GM12878 (cell line): ENCODE data around the gene USPL1. TPM values are rescaled to one million over a fixed set of nuclear protein-coding genes. Genes with fewer than 3 reads are reported as not detected.

Source experiments
- CREB1 ChIP-seq: IDR thresholded peaks from 2 replicates; pipeline ENCODE4 v1.6.1; 2012; ENCODE audit warnings: low read depth, mild to moderate bottlenecking, inconsistent platforms
- ETV6 ChIP-seq, 2 experiments: fragments of 450-650 bp in 1 of 2; IDR thresholded peaks in 1 of 2; conservative IDR thresholded peaks in 1 of 2; 2 replicates each; pipeline ENCODE4 v1.6.1; 2014; ENCODE audit warnings: antibody characterized with exemption in 1 of 2, borderline replicate concordance in 1 of 2, low read depth in 1 of 2, mild to moderate bottlenecking in 1 of 2, moderate library complexity in 1 of 2
- HDAC6 ChIP-seq: fragments of 200-600 bp; sonication (generic); IDR thresholded peaks from one replicate; pipeline ENCODE4 v1.8.0; 2017; ENCODE audit warnings: antibody characterized with exemption; ENCODE audit not compliant: unreplicated experiment
- MTA2 ChIP-seq: fragments of 450-650 bp; IDR thresholded peaks from 2 replicates; pipeline ENCODE4 v1.6.1; 2016; ENCODE audit warnings: low read depth, mild to moderate bottlenecking, moderate library complexity
- MXI1 ChIP-seq: fragments of 150-350 bp; IDR thresholded peaks from 2 replicates; pipeline ENCODE4 v1.6.1; 2011; ENCODE audit warnings: low read depth, mild to moderate bottlenecking, inconsistent platforms, low read length, improper control_type of control experiment
- POLR2A ChIP-seq: IDR thresholded peaks from 2 replicates; pipeline ENCODE4 v1.6.1; 2011; ENCODE audit warnings: low read depth, mild to moderate bottlenecking, low read length
- TARDBP ChIP-seq: IDR thresholded peaks from 2 replicates; pipeline ENCODE4 v1.6.1; 2016; ENCODE audit warnings: borderline replicate concordance
- polyA plus RNA-seq, 11 experiments: library from polyadenylated mRNA; depleted of rRNA in 4 of 11; unstranded in 6 of 11; stranded (reverse) in 5 of 11; fragments of >200 nt; fragmentation: Nextera tagmentation in 4 of 11; fragmentation: Illumina TruSeq in 1 of 11; extraction: Ambion mirVana in 4 of 11; extraction: Trizol in 1 of 11; gene quantifications; 1 replicate in 1 of 11; 2 replicates in 10 of 11; pipeline versions ENCODE4 v1.2.1 to v1.2.3, GENCODE V29; 2011 to 2016; ENCODE audit warnings: inconsistent platforms in 2 of 11, missing spikeins in 2 of 11, low read depth in 1 of 11
- total RNA-seq, 4 experiments: library from RNA; depleted of rRNA in 3 of 4; stranded (reverse); fragments of >200 nt in 3 of 4; fragmentation: Illumina TruSeq in 1 of 4; extraction: Trizol in 1 of 4; gene quantifications; 2 replicates each; pipeline versions ENCODE4 v1.2.1 to v1.2.3, GENCODE V29; 2013 to 2021
- TF ChIP-seq, protein P1 (sequence below): fragments of 450-650 bp; IDR thresholded peaks from 2 replicates; pipeline ENCODE4 v1.6.1; 2017; ENCODE audit warnings: mild to moderate bottlenecking, low read depth, inconsistent platforms; ENCODE audit not compliant: poor library complexity, severe bottlenecking
- TF ChIP-seq, protein P2 (sequence below): fragments of 450-650 bp; IDR thresholded peaks from 2 replicates; pipeline ENCODE4 v1.6.1; 2018; ENCODE audit warnings: mild to moderate bottlenecking, low read depth, moderate library complexity; ENCODE audit not compliant: partially characterized antibody
- TF ChIP-seq, protein P3 (sequence below): fragments of 450-650 bp; IDR thresholded peaks from 2 replicates; pipeline ENCODE4 v1.6.1; 2016; ENCODE audit warnings: mild to moderate bottlenecking, moderate library complexity, borderline replicate concordance
- TF ChIP-seq, protein P4 (sequence below): fragments of 450-650 bp; formaldehyde crosslinking; IDR thresholded peaks from 2 replicates; pipeline ENCODE4 v1.5.0; 2022; ENCODE audit warnings: mild to moderate bottlenecking, missing genetic modification characterization

Gene USPL1
- total and polyA plus RNA-seq, 10 of the 15 experiments (the other 5 are each of a cell fraction or from before 2014, with no cell fraction given) = 7.9 to 23.2 (median 15.8) TPM

DNA sequence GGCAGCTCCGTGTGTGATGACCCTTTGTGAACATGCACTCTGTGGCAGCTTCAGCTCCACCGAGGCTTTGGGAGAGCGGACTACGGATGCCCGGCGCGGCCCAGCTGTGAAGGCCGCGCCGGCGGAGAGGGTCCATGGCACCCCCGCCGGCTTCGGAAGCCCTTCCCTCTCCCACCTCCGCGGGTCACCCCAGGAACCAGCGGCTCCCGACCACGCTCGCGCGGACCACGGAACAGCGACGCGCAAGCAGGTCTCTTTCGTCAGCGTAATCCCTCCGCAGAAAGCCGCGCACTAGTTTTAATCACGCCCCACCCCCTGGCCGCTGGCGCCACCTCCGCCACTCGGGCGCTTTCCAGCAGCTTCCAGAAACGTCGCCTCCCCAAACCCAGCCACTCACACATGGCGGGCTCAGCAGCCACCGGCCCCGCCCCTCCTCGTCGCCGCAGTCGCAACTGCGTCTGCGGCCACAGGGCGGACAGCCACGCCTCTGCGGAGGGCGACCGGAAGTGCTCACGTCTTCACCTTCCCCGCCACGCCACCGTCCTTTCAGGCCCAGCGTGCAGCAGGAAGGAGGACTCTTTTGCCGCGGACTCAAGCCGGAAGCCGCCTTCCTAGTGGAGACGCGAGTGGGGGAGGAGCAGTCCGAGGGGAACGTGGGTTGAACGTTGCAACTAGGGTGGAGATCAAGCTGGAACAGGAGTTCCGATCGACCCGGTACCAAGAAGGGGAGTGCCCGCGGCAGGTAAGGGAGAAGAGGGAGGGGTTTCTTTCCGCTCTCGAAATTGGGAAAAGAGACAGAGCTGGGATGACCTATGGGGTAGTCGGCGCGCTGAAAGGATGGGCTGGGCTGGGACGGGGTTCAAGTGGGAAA is at the start of gene USPL1 (continued):
- TF ChIP-seq HDAC6 (no peak), ETV6 (conservative IDR thresholded peaks at IDR 0.05 in 1 of 2, IDR thresholded peaks at IDR 0.05 in 1 of 2; ENCODE audit: borderline replicate concordance in 1 of 2, low read depth in 1 of 2) (peak in 1 of 2 experiments; percentile 50; a peak in 1 of 4 replicates), CREB1 (peak; percentile 97), POLR2A (peak; percentile 93), TARDBP (peak; percentile 65; the same call in 1 of the 2 replicates), MTA2 (no peak; the same call in 1 of the 2 replicates), MXI1 (peak; percentile 98)
- TF ChIP-seq, protein P1, sequence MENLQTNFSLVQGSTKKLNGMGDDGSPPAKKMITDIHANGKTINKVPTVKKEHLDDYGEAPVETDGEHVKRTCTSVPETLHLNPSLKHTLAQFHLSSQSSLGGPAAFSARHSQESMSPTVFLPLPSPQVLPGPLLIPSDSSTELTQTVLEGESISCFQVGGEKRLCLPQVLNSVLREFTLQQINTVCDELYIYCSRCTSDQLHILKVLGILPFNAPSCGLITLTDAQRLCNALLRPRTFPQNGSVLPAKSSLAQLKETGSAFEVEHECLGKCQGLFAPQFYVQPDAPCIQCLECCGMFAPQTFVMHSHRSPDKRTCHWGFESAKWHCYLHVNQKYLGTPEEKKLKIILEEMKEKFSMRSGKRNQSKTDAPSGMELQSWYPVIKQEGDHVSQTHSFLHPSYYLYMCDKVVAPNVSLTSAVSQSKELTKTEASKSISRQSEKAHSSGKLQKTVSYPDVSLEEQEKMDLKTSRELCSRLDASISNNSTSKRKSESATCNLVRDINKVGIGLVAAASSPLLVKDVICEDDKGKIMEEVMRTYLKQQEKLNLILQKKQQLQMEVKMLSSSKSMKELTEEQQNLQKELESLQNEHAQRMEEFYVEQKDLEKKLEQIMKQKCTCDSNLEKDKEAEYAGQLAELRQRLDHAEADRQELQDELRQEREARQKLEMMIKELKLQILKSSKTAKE = peak; percentile 55
- TF ChIP-seq, protein P2, sequence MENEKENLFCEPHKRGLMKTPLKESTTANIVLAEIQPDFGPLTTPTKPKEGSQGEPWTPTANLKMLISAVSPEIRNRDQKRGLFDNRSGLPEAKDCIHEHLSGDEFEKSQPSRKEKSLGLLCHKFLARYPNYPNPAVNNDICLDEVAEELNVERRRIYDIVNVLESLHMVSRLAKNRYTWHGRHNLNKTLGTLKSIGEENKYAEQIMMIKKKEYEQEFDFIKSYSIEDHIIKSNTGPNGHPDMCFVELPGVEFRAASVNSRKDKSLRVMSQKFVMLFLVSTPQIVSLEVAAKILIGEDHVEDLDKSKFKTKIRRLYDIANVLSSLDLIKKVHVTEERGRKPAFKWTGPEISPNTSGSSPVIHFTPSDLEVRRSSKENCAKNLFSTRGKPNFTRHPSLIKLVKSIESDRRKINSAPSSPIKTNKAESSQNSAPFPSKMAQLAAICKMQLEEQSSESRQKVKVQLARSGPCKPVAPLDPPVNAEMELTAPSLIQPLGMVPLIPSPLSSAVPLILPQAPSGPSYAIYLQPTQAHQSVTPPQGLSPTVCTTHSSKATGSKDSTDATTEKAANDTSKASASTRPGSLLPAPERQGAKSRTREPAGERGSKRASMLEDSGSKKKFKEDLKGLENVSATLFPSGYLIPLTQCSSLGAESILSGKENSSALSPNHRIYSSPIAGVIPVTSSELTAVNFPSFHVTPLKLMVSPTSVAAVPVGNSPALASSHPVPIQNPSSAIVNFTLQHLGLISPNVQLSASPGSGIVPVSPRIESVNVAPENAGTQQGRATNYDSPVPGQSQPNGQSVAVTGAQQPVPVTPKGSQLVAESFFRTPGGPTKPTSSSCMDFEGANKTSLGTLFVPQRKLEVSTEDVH = peak; percentile 96
- TF ChIP-seq, protein P3, sequence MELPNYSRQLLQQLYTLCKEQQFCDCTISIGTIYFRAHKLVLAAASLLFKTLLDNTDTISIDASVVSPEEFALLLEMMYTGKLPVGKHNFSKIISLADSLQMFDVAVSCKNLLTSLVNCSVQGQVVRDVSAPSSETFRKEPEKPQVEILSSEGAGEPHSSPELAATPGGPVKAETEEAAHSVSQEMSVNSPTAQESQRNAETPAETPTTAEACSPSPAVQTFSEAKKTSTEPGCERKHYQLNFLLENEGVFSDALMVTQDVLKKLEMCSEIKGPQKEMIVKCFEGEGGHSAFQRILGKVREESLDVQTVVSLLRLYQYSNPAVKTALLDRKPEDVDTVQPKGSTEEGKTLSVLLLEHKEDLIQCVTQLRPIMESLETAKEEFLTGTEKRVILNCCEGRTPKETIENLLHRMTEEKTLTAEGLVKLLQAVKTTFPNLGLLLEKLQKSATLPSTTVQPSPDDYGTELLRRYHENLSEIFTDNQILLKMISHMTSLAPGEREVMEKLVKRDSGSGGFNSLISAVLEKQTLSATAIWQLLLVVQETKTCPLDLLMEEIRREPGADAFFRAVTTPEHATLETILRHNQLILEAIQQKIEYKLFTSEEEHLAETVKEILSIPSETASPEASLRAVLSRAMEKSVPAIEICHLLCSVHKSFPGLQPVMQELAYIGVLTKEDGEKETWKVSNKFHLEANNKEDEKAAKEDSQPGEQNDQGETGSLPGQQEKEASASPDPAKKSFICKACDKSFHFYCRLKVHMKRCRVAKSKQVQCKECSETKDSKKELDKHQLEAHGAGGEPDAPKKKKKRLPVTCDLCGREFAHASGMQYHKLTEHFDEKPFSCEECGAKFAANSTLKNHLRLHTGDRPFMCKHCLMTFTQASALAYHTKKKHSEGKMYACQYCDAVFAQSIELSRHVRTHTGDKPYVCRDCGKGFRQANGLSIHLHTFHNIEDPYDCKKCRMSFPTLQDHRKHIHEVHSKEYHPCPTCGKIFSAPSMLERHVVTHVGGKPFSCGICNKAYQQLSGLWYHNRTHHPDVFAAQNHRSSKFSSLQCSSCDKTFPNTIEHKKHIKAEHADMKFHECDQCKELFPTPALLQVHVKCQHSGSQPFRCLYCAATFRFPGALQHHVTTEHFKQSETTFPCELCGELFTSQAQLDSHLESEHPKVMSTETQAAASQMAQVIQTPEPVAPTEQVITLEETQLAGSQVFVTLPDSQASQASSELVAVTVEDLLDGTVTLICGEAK = peak; percentile 100
- TF ChIP-seq, protein P4, sequence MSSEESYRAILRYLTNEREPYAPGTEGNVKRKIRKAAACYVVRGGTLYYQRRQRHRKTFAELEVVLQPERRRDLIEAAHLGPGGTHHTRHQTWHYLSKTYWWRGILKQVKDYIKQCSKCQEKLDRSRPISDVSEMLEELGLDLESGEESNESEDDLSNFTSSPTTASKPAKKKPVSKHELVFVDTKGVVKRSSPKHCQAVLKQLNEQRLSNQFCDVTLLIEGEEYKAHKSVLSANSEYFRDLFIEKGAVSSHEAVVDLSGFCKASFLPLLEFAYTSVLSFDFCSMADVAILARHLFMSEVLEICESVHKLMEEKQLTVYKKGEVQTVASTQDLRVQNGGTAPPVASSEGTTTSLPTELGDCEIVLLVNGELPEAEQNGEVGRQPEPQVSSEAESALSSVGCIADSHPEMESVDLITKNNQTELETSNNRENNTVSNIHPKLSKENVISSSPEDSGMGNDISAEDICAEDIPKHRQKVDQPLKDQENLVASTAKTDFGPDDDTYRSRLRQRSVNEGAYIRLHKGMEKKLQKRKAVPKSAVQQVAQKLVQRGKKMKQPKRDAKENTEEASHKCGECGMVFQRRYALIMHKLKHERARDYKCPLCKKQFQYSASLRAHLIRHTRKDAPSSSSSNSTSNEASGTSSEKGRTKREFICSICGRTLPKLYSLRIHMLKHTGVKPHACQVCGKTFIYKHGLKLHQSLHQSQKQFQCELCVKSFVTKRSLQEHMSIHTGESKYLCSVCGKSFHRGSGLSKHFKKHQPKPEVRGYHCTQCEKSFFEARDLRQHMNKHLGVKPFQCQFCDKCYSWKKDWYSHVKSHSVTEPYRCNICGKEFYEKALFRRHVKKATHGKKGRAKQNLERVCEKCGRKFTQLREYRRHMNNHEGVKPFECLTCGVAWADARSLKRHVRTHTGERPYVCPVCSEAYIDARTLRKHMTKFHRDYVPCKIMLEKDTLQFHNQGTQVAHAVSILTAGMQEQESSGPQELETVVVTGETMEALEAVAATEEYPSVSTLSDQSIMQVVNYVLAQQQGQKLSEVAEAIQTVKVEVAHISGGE (CRISPR knock-in tag) = peak; percentile 97
